Measurements from ENCODE around the gene PLAGL2.
"Not testable (repeated sequence)": the region's sequence is repeated elsewhere in the genome, so short reads cannot be mapped to it uniquely, and the experiment has no call there.

- not testable (repeated sequence) for TF ChIP-seq CTCF (IDR thresholded peaks at IDR 0.05; ENCODE audit: control extremely low read depth in 1 of 3, insufficient read depth in 1 of 3, low read depth in 1 of 3, low read length in 3 of 3); EP300 (IDR thresholded peaks at IDR 0.05; ENCODE audit: borderline replicate concordance in 1 of 2, low read depth in 2 of 2, low read length in 2 of 2)
These were observed 14.2 kb downstream of the PLAGL2 start for GRCh38 chr20:32193336-32193735.

Measured in H1 (cell line).